ENCODE data around the gene ROR2.

Gene ROR2

DNA sequence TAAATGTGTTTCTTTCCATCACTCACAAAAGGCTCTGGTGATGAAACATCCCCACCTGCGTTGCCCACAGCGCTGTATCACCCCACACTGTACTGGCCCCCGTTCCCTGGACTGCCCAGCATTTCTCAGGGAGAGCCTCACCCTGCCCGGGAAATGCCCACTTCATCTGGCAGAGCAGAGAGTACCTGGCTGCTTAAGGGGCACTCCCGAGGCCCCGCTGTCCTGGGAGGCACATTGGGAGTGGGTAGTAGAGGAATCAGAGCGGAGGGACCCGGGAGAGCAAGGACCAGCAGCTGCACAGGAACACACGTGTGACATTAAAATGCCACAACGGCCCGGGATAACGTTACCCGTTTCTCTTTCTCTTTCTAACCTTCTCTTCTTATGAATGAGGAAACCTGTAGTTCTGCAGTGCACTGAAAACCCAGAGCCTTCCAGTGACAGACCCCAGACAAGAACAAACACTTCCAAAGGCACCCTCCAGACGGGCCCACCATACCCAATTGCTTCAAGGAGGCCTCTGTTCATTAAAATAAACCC is 110.0 kb downstream of the ROR2 start:
- no peak for DNase-seq (ENCODE audit: extremely low read depth, low read depth)
- TF ChIP-seq, protein P1, sequence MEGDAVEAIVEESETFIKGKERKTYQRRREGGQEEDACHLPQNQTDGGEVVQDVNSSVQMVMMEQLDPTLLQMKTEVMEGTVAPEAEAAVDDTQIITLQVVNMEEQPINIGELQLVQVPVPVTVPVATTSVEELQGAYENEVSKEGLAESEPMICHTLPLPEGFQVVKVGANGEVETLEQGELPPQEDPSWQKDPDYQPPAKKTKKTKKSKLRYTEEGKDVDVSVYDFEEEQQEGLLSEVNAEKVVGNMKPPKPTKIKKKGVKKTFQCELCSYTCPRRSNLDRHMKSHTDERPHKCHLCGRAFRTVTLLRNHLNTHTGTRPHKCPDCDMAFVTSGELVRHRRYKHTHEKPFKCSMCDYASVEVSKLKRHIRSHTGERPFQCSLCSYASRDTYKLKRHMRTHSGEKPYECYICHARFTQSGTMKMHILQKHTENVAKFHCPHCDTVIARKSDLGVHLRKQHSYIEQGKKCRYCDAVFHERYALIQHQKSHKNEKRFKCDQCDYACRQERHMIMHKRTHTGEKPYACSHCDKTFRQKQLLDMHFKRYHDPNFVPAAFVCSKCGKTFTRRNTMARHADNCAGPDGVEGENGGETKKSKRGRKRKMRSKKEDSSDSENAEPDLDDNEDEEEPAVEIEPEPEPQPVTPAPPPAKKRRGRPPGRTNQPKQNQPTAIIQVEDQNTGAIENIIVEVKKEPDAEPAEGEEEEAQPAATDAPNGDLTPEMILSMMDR (IDR thresholded peaks at IDR 0.05; ENCODE audit: low read depth, low read length): no peak

DNA sequence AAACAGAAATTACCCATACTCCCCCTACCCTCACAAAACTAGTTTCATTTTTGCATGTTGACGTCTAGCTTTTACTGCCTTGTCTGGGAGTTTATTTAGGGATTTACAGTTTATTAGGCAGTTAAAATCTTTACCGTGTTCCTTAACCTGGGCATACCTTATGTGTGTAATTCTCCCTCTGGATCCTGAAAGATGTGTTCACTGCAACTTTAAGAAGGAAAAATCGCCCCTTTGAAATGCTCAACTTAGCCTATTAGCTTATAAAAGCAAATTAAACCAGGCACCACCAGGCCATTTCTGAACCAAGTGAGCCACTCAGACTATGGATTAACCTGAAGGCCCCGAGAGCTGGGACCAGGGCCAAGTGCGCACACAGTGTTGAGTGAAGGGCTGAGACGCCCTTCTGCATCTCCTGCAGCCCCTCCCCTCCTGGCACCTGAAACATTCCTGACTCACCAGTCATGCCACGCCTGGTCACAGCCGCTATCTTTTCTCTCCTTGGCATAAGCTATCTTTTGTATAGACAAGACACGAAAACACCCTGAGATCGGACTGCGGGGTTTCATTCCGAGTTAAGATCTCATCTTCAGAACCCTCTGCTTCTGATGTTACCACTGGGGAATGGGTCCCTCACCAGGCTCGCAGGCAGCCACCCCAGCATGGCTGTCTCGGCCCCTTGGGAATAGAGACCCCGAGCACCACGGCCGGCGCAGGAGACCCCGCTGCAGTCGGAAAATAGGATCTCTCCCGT is 111.9 kb downstream of the ROR2 start:
- TF ChIP-seq, protein P1 (IDR thresholded peaks at IDR 0.05; ENCODE audit: low read depth, low read length): no peak
- no peak for DNase-seq (ENCODE audit: extremely low read depth, low read depth)

DNA sequence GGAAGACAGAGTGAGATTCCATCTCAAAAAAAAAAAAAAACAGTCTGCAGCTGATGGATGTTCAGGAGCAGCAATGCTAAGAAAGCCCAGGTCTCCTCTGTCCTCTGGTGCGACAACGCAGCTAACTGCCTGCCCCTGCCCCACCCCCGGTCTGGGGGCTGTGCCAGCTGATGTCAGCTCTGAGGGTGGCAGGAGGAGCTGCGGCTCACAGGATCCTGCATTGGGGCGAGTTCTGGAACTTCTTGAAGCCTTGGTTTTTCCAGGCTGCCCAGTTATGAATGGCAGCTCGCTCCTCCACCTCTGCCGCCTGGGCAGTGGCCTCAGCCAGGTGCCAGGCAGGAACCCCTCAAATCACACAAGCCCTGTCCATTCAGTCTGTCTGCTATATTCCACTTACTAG is 113.5 kb downstream of the ROR2 start:
- DNase-seq (ENCODE audit: extremely low read depth, low read depth): no peak
- TF ChIP-seq, protein P1 (IDR thresholded peaks at IDR 0.05; ENCODE audit: low read depth, low read length): no peak

DNA sequence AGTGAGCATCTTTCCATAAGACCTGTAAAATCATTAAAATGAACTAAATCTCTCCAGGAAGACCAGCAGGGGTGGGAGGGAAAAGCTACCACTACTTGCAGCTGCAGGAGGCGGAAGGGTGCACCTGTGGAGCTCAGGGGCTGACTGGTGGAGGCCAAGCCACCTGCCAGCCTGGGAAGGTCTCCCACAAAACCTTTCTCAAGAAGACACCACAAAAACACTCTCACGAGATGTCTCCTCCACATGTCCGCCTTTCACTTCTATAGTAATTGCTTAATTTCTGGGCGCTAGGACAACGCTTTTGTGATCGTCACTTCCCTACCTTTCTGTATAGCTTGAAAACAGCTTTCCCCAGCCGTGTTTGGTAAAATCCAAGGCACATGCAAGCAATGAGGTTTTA is 114.4 kb downstream of the ROR2 start:
- TF ChIP-seq, protein P1 (IDR thresholded peaks at IDR 0.05; ENCODE audit: low read depth, low read length): no peak
- DNase-seq (ENCODE audit: extremely low read depth, low read depth): no peak

DNA sequence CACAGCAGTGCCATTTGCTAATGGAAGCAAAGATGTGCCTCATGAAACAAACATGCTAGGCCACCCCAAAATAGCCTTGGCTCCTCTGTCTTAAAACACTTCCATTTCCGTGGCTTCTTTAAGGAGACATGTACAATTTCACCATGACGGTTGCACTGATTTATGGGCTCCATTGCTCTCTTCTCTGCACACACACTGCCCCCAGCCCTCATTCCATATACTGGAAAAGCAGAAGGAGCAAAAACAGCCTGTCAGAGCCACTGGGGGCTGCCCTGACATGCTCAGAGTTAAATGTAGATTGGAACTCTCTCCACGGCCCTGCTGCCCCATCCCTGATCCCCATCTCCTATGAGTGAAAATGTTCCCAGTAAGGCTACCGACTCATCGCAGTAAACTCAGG is 114.8 kb downstream of the ROR2 start:
- TF ChIP-seq, protein P1 (IDR thresholded peaks at IDR 0.05; ENCODE audit: low read depth, low read length): no peak
- DNase-seq (ENCODE audit: extremely low read depth, low read depth): no peak

DNA sequence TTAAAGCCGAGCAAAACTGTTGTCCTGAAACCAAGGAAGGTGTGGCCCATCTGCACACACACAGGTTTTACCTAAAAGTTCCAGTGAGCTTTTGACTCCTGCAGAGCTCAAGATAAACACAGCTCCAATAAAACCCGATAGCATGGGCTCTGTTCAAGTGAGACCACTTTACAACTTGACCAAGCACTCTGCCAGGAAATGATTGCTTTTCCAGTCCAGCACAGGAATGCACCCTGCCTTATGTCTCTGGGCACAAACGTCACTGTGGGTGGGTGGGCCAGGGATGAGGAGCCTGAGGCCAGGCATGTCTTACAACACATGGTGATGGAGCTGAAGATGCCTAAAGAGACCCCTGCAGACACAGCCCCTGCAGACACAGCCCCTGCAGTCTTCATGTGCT is 115.3 kb downstream of the ROR2 start:
- TF ChIP-seq, protein P1 (IDR thresholded peaks at IDR 0.05; ENCODE audit: low read depth, low read length): no peak
- DNase-seq (ENCODE audit: extremely low read depth, low read depth): no peak

DNA sequence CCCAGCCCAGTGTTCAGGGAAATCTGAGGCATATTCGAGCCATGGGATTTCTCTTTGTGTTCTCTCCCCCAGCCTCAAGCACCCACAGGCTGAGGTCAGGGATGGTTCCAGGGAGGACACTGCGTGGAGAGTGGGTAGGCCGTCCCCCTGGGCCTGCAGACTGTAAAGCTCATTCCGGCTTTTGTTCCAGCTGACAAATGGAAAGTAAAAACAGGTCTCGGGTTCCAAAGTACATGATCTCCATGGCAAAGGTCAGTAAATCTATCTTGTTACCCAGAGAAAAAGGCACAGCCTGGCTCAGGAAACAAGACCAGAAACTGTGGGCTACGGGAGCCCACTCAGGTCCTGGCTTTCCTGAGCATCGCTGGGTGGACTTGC is 116.2 kb downstream of the ROR2 start:
- DNase-seq (ENCODE audit: extremely low read depth, low read depth): no peak
- TF ChIP-seq, protein P1 (IDR thresholded peaks at IDR 0.05; ENCODE audit: low read depth, low read length): no peak

Measured in AG09319 (cell line).